ENCODE results near the gene CHN1. TPM values are rescaled to one million over a fixed set of nuclear protein-coding genes. Genes with fewer than 3 reads are reported as not detected.
A peak's percentile ranks its signal among the peaks of the same experiment; 100 is the strongest.

CHN1 gene
- total RNA-seq, 4 donors from 2014 or later: 6.4 to 23.8 (median 8.7) TPM

DNA sequence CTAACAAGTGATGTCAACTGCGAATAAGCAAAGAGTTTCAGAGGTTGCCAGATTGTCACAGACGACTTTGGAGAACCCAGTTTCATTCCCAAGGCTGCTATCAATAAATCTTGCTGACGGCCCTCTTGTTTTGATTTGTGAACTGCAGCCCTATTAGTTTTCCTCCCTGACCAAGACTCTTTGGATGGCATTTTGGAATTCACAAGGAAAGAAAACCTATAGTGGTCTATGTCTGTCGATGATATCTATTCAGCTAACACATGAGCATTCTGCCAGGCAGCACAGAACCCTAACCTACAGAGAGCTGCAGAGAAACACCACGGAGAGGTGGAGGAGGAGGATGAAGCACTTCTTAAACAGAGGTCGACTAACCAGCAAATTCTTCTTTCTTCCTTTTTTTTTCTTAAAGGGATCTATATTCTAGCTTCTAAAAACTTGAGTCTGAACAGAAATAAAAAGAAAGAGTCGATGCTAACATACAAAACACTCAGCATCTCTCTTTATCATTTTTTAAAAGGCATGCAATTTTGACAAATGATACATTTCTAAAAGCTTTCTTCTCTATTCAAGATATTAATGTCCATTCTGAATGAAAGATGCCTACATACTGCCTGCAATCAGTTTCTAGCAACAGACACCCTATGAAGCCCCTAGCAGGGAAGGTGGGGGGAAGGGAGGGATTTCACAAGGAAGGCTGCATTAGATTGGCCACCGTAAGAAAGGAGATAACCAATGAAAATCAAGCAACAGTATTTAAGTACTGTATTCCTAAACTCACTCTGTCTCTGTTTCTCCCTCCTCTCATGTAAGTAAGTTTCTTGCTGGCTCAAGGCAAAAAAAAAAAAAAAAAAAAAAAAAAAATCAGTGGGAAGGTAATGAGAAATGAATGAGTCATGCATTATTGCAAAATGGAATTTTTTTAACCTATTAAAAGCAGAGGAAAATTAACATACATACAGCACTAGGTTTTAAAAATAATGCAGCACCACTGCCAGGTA is 157.9 kb downstream of the CHN1 start:
- DNase-seq (ENCODE audit: low spot score): no peak
- TF ChIP-seq, protein P1, sequence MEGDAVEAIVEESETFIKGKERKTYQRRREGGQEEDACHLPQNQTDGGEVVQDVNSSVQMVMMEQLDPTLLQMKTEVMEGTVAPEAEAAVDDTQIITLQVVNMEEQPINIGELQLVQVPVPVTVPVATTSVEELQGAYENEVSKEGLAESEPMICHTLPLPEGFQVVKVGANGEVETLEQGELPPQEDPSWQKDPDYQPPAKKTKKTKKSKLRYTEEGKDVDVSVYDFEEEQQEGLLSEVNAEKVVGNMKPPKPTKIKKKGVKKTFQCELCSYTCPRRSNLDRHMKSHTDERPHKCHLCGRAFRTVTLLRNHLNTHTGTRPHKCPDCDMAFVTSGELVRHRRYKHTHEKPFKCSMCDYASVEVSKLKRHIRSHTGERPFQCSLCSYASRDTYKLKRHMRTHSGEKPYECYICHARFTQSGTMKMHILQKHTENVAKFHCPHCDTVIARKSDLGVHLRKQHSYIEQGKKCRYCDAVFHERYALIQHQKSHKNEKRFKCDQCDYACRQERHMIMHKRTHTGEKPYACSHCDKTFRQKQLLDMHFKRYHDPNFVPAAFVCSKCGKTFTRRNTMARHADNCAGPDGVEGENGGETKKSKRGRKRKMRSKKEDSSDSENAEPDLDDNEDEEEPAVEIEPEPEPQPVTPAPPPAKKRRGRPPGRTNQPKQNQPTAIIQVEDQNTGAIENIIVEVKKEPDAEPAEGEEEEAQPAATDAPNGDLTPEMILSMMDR (IDR thresholded peaks at IDR 0.05): no peak
- ATAC-seq (ENCODE audit: low FRiP score): peak; percentile 97

DNA sequence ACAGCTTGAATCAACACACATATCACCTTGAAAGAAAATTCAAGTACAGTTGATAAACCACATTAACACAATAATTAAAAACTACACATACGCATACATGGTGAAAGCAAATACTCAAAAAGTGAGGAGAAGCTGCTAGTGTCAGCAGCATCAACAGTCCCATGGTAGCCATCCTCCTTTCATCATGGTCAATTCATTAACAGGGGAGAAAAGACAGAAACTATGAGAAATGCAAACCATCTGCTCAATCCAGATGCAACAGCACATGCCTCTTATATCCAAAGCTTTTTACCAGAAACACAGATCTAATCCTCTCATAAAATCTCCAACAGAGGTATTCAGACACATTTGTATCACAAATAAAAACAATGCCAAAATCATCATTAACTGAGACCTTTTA is 159.0 kb downstream of the CHN1 start:
- ATAC-seq (ENCODE audit: low FRiP score) (no peak), DNase-seq (ENCODE audit: low spot score) (no peak)
- TF ChIP-seq, protein P1 (IDR thresholded peaks at IDR 0.05): no peak

DNA sequence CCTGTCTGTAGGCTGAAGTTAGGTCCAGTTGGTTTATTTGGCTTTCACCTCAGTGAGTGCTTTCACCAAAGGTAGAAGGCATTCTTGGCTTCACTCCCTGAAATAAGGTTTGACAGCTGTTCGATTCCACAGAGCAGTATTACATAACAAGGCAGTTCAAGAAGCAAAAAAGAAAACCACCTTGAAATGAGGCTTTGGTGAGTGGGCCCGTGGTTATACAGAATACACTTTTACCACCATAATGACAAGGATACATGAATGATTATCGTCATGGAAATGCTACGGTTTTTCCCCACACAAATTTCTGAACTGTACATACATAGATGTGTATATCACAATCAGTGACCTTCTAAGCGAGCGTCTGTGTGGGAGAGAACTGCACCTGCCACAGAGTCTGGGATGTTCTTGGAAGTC is 160.9 kb downstream of the CHN1 start:
- no peak for DNase-seq (ENCODE audit: low spot score)
- TF ChIP-seq, protein P1 (IDR thresholded peaks at IDR 0.05): no peak
- ATAC-seq (ENCODE audit: low FRiP score): no peak

DNA sequence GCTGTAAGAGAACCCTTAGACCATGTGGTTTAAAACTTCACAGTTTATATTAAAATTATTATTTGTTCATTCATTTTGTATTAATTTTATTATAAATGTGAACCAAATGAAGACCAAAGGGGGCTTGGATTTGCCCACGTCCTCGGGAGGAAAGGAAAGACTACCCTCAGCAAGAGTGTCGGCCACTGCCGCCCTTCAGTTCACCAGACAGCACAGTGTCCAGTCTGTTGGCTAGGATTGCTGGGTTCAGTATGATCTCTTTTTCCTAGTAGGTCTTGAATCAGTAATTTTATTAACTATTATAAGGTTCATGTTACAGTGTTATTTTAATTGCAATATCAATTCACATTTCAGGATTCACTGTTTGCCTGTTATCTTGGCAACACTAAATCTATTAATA is 162.7 kb downstream of the CHN1 start:
- TF ChIP-seq, protein P1 (IDR thresholded peaks at IDR 0.05): no peak
- no peak for DNase-seq (ENCODE audit: low spot score)
- ATAC-seq (ENCODE audit: low FRiP score): no peak

DNA sequence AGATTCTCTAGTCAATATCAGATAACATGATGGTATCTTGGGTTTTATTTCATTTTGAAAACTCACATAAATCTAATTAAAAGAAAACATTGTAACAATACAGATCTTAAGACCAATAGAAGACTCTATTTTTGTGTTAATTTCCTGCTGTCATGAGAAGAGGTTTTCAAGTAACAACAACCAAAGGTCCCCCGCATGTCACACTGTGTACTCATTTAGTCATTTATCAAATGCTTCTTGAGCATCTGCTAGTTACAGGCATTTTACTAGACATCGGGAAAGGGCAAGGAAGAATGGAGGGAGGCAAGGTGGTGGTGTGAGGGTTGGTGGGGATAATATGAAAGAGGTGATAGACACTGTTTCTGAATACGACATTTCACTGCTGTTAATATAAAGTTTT is 163.2 kb downstream of the CHN1 start:
- ATAC-seq (ENCODE audit: low FRiP score) (no peak), DNase-seq (ENCODE audit: low spot score) (no peak)
- TF ChIP-seq, protein P1 (IDR thresholded peaks at IDR 0.05): no peak

DNA sequence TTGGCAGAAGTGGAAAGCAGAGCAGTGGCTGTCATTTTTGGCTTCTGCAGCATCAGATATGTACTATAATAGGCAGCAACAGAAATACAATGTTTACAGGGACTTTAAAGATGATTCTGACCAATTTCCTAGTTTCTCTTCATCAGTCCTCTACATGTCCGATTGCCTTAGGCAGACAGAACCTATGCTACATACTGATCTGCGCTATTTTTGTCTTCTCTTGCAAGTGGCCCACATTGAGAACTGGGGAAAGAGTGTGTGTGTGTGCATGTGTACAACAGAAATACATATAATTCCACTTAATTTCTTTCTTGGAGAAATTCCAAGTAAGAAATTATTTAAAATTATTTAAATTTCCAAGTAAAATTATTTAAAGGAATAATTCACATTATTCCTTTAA is 163.8 kb downstream of the CHN1 start:
- TF ChIP-seq, protein P1 (IDR thresholded peaks at IDR 0.05): no peak
- ATAC-seq (ENCODE audit: low FRiP score): no peak
- DNase-seq (ENCODE audit: low spot score): no peak

DNA sequence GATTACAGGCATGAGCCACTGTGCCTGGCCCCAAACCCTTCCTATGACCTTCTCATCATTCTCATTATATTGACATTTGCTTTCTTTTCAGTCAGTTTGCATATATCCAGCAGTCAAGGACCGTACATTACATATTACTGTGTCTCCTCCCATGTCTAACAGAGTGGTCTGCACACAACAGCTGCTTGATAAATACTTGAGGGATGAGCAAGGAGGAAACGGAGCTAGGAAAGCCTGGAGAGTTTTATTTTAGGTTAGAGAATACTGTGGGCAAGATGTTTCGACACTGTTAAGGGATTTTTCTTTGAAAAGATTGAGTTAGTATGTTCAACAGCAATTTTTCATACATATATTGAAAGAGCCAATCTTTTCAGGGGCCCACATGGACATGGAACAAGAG is 164.7 kb downstream of the CHN1 start:
- TF ChIP-seq, protein P1 (IDR thresholded peaks at IDR 0.05): no peak
- no peak for DNase-seq (ENCODE audit: low spot score)
- no peak for ATAC-seq (ENCODE audit: low FRiP score)
